ENCODE results near the gene DOHH.

DOHH gene, protein sequence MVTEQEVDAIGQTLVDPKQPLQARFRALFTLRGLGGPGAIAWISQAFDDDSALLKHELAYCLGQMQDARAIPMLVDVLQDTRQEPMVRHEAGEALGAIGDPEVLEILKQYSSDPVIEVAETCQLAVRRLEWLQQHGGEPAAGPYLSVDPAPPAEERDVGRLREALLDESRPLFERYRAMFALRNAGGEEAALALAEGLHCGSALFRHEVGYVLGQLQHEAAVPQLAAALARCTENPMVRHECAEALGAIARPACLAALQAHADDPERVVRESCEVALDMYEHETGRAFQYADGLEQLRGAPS

DNA sequence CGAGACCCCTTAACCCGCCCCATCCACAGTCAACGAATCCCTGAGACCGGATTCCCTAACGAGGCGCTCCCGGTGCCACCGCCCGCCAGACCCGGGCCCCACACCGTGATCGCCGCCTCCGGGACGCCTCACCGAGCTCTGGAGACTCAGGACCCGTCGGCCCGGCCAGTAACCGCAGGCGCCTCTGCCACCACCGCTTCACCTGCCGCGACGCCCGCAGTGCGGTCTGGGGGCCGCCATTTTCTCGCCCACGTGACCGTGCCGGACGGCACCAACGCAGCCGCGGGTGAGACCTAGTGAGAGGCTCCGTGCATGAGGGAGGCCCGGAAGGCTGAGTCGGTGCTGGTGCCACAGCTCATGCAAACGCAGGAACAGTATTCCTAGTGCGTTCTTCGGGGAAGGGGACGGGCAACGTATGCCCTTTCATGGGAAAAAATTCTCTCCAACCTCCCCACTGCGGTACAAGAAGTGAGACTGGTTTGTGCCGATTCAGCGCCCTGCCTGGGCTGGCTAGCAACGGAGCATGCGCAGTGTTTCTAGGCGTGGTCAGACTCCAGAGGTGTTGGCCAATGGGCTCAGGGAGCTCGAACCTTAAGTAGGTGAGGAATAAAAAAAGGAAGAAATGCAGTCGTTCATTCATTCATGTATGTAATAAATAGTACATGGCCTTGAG, at the start of gene DOHH:
DOHH (minus strand) TSS at position 246 of the 673 bp plus-strand sequence. CDS start 3,860 bp downstream, outside the sequence.
- DNase-seq (ENCODE audit: low spot score): peak; percentile 97

DNA sequence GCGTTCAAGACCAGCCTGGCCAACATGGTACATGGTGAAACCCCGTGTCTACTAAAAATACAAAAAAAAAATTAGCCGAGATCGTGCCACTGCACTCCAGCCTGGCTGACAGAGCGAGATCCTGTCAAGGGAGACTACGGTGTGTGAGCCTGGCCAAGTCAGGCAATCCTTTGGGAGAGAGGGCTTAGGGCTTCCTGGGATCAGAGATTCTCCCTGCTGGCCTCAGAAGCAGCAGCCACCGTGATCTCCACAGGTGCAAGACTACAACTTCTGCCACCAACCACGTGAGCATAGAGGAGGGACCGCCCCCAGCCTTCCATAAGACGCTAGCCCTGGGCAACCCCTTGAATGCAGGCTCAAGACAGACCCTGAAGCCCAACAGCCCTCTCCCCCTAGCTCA, 49.3 kb upstream of the DOHH start:
- DNase-seq (ENCODE audit: low spot score): no peak

DNA sequence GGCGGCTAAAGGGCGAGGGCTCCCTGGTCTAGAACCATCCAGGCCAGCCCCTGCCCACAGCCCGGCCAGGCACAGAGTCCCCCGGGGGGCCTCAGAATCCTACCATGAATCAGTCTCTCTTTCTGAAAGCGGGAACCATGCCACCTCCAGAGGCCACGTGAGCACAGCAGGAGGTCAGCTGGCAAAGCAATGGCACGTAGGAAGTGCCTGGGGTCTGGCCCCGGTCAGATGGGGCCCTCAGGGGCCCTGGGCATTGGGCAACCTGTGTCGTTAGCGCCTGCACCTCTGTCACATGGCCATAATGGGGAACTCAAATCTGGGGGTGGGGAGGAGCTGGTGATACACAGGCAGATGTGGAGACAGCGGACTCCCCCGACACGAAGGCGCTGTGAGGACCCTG, 48.1 kb upstream of the DOHH start:
- peak; percentile 49 for DNase-seq (ENCODE audit: low spot score)

DNA sequence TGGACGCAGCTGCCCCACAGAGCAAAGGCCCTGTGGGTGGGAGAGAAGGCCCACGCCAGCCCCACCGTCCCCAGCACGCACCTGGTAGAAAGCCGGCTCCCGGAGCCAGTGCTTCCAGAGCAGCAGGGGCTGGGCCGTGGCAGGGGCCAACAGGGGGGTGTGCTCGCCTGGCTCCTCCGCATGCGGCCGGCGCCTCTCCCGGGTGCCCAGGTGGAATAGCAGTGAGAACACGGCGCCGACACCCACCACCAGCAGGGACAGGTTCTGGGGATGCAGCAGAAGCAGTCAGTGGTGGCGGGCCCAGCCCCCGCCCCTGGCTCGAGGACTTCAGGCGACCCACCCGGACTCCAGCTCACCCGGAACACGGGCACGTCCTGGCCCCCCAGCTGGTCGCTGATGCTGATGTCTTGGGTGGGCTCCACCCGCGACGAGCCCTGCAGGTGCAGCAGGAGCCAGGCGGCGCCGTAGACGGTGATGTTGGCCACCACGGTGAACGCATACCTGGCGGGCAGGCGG, 47.4 kb upstream of the DOHH start:
- no peak for DNase-seq (ENCODE audit: low spot score)

DNA sequence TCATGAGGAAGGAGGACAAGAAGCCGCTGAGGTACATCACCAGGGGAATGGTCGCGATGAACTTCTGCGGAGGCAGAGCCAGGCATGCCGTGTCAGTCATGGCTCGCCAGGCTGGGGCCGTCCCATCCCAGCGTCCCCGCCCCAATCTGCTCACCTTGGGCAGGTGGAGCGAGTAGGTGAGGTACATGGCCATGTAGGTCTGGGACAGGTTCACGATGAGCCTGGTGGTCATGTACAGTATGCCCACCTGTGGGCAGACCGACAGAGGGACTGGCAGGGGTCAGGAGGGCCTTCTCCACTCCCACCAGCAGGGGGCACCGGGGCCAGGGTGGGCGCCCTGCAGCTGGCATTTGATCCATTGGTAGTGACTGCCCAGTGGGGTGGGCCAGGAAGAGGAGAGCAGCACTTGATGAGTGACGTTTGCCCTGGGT, 46.8 kb upstream of the DOHH start:
- DNase-seq (ENCODE audit: low spot score): no peak

DNA sequence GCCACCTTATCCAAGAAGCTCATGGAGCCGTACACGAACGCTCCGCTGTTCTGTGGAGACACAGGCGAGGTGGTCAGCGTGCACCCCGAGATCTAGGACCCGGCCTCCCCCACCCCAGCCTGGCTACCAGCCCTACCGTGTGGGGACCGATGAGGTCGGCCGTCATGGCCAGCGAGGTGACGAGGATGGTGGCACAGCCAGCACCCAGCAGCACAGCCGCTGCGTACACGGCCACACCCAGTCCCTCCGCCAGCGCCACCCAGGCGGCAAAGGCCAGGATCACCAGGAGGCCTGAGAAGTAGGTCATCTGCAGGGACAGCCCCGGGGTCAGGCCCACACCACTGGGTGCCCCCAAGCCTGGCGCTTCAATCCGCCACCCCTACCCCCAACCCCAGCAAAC, 45.6 kb upstream of the DOHH start:
- DNase-seq (ENCODE audit: low spot score): no peak

DNA sequence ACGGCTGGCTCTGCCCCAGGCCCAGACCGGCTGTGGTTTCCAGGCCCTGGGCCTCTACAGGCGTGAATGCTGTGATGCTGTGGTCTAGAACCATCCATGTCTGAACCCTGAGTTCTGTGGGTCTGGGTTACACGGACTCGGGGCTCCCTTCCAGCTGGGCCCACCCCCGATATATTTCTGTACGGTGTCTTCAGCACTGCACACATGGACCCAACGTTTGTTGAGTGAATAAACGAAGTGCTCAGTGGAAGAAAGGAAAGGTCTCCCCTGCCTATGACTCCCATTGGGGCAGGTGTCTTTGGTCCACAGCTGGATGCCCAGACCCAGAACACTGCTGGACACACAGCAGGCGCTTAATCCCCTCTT, 45.2 kb upstream of the DOHH start:
- peak; percentile 8 for DNase-seq (ENCODE audit: low spot score)

DNA sequence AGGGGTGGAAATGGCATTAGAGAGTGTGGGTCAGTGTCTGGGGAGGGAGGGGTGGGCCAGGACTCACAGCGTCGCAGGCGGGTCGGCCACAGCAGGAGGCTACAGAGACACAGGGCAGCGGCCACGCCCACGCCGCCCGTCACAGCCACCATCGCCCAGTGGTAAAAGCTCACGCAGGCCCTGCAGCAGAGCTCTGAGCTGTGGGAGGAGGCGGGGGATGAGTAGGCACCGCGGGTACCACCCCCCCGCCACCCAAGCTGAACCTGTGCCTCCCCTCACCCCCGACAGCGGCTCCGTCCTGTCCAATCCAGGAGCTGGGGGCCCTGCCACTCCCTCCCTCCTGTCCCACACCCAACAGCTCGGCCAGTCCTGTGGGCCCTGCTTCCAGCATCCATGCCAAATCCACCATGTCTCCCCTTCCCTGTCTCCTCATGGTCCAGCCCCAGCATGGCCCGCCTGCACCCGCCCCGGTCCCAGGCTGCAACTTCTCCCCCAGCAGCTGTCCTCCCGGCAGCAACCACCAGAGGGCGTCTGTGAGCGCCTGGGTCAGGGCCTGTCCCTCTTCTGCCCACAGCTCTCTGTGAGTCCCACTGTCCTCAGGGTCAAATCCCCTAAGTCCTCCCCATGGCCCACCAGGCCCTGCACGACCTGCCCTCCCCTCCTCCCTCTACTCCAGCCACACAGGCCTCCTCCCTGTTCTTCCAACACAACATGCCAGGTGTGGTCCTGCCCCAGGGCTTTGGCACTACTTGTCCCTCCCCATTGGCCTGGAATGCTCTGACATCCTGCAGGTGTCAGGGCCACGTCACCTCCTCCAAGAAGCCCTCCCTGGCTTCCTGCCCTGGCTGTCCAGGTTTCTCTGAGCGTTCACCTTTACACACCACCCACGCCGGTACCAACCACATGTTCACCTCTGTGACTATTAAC, 44.5 kb upstream of the DOHH start:
- peak; percentile 82 for DNase-seq (ENCODE audit: low spot score)

DNA sequence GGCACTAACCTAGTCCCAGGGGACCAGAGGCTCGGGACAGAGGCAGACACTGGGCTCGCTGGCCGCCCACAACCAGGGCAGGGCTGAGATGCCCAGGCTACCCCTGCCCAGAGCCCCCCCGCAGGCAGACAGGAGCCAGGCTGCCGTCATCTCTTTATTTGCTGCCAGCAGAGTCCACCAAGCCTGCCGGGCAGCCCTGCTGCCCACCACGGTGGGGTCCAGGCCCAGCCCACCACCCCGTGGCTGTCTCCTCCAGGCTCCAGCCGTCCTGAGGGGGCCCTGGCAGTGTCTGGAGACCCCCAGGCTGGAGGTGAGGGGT, 43.5 kb upstream of the DOHH start:
- peak; percentile 14 for DNase-seq (ENCODE audit: low spot score)

DNA sequence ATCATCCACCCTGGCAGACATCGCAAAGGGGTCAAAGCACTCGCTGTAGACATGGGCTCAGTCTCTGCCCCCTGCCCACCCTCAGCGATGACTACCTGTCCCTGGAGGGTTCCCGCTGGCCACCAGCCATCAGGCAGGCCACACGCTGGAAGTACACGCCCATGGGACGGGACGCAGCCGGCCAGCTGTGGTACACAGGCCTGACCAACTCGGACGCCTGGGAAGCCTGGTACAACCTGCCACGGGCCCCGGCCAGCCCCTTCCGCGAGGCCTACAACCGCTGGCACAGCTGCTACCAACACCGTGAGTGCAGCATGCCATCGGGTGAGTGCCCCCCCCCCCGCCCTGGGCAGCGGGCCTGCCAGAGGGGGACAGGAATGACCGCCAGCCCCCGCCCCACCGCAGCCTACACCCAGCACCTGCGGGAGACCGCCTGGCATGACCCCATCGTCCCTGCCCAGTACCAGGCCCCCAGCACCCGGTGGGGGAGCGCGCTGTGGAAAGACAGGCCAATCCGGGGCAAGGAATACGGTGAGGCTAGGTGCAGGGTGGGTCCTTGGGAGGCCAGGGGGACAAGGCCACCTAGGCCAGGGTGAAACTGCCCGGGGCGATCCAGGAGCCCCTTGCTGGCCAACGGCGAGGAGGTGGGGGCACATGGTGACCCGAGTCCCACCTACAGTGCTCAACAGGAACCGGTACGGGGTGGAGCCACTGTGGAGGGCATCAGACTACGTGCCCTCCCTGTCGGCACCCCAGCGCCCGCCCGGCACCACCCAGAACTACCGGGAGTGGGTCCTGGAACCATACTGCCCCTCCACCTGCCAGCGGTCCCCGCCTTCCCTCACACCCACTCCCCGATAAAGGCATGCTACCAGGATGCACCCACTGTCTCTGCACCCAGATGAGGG, 42.9 kb upstream of the DOHH start:
- DNase-seq (ENCODE audit: low spot score): peak; percentile 76

DNA sequence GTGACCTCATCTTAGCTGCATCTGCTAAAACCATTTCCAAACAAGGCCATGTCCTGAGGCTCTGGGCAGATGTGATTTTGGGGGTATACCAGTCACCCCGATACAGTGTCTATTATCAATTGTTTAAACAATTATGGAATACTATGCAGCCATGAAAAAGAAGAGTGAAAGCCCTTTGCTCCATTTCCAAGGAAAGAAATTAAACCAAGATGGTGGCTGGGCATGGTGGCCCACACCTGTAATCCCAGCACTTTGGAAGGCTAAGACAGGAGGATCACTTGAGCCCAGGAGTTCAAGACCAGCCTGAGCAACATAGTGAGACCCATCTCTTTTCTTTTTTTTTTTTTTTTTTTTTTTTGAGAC, 39.3 kb upstream of the DOHH start:
- DNase-seq (ENCODE audit: low spot score): no peak

DNA sequence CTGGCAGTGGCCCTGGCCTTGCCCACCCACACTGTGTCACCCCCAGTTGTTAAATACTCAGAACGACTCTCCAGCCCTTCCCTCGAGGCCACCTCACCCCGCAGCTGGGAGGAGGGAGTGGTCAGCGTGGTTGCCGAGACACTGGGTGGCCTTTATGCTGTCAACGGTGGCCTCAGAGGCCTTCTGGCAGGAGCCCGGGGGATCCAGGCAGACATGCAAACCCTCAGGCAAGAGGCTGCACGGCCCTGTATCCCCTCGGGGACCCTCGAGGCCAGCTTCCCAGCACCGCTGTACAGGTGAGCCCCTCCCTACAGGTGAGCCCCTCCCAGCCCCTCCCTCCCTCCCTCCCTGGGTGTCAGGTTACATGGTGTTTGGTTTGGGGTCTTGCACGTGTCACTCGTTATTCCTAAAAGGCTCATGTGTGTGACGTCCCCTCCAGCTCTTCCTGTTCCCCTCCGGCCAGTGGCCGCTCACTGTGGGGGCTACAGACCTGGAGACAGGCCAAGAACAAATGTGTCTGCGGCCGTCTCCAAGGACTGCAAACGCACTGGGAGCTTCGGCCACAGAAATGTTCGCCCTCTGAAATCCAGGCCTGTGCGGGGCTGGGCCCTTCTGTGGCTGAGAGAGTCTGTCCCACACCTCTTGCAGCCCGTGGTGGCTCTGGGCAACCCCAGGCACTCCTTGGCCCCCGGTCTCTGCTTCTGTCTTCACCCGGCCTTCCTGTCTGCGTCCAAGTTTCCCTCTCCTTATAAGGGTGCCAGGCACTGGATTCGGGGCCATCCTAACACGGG, 38.7 kb upstream of the DOHH start, which contains the start of gene TEKTIP1:
TEKTIP1 (plus strand) TSS at position 210 of the 791 bp plus-strand sequence; CDS start at position 214, 4 bp downstream.
- DNase-seq (ENCODE audit: low spot score): peak; percentile 46

DNA sequence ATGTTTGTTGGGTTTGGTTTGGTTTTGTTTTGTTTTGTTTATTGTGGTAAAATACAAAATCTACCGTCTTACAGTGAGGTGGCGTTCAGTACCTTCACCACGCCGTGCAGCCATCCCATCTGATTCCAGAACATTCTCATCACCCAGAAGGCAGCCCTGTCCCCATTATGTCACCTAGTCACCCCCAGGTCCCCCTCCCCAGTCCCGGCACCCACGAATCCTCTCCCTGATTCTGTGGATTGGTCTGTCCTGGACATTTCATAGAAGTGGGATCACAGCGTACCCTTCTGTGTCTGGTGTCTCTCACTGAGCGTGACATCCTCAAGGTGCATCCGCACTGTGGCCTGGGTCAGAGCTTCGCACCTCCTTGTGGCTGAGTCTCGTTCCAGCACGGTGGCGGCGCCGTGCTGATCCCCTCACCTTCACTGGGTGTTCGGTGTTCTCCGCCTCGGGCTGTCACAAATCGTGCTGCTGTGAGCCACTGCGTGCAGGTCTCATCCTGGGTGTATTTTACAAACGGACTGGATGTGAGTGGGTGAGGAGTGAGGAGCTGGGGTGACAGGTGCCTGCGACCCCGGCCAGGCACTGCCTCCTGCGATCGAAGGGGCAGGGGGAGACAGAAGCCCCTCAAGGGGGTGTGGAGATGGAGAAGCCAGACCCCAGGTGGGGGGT, 37.9 kb upstream of the DOHH start:
- DNase-seq (ENCODE audit: low spot score): no peak

DNA sequence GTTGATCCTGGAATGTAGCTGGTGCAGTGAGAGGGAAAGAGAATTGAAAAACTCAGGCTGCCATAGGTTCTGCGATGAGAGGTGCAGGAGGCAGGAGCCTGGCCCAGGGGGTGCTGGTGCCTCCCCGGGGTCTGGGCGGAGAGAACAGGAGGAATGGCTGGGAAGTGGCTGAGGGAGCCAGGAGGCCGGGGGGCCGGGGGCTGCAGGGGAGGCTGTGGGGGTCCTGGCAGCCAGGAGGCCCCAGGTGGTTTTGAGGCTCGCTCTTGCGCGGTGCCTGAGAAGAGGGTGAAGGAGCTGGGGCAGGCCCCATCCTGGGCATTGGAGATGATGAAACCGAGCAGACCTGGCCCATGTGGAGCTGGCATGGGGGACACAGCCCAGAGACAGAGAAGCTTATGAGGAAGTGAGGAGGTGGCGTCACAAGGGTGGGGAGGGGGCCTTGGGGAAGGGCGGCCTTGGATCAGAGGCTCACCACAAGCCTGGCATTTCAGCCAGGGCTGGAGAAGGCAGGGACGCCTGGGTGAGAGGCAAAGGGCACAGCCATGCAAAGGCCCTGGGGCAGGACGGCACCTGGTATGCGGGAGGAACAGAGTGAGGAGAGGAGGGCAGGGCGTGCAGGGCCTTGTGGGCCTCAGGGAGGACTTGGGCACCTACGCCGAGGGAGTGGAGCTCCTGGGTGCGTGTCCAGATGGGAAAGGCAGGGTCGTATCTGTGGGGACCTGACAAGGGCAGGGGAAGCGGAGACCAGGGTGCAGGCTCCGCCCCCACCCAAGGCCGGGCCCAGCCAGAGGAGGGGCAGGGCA, 37.2 kb upstream of the DOHH start:
- no peak for DNase-seq (ENCODE audit: low spot score)

DNA sequence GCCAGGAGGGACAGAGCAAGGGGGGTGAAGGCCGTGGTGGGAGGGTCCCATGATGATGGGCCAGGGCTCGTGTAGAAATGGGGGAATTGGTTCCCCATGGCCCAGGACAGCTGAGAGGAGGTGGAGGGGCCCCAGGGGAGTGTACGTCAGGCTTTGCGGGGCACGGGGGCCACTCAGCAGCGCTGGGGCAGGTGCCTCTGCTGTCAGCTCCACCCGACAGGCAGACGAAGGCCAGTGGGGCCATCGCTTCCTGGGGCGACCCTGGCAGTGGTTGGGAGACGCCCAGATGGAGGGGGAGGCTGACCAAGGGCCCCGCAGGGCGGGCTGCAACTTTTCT, 36.6 kb upstream of the DOHH start:
- DNase-seq (ENCODE audit: low spot score): no peak

DNA sequence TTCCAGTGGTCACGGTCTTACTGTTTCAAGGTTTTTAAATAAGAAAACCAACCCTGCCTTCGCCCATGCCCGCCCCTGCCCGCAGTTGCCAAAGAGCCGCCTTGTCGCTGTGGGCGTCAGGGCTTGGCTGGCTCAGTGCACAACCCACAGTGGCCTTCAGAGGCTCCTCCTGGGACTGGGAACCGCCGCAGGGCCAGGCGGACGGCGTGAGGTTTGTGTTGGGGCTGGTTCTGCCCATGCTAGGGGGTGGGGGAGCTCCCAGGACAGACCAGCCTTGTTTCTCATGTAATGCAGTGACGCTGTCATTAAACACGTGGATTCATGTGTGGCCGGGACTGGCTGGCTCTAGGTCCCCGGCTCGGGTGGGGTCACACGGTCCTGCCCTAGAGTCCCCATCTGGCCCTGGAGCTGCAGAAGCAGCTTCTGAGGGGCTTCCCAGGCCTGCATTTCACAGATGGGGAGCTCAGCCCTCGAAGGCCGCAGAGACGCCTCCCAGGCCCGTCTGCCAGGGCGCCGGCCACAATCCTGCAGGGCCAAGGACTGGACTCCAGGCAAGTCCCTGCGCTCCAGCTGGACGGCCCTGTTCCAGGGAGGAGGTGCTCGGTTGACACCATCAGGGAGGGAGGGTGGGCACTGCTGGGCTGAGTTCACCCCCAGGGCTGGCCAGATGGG, 36.1 kb upstream of the DOHH start:
- DNase-seq (ENCODE audit: low spot score): peak; percentile 86

DNA sequence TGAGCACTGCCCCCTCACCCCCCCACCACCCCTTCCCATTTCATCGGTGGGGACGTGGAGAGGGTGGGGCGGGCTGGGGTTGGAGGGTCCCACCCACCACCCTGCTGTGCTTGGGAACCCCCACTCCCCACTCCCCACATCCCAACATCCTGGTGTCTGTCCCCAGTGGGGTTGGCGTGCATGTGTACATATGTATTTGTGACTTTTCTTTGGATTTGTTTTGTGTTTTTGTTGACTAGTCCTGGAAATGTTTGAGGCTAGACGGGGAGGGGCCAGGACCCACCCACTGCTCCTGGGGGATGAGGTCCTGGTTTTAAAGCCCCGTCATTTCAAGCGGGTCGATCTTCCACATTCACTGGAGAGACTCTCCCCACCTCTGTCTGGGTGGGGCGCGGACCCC, 35.5 kb upstream of the DOHH start:
- DNase-seq (ENCODE audit: low spot score): no peak

DNA sequence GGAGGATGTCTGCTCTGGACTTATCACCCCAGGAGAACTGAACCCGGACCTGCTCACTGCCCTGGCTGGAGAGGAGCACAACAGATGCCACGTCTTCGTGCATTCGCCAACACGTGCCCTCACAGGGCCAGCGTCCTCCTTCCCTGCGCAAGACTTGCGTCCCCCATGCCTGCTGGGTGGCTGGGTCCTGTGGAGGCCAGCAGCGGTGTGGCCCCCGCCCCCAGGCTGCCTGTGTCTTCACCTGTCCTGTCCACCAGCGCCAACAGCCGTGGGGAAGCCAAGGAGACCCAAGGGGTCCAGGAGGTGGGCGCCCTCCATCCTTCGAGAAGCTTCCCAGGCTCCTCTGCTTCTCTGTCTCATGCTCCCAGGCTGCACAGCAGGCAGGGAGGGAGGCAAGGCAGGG, 35.1 kb upstream of the DOHH start:
- DNase-seq (ENCODE audit: low spot score): no peak

DNA sequence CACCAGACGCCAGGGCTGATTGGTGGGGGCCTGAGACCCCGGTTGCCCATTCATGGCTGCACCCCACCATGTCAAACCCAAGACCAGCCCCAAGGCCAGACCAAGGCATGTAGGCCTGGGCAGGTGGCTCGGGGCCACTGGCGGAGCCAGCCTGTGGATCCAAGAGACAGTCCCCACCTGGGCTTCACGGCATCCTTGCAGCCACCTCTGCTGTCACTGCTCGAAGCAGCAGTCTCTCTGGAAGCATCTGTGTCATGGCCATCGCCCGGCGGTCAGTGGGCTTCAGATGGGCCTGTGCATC, 34.7 kb upstream of the DOHH start:
- no peak for DNase-seq (ENCODE audit: low spot score)
